T-helper 17 cell (primary cell): ENCODE data around the gene SUPT3H. TPM values are rescaled to one million over a fixed set of nuclear protein-coding genes. Genes with fewer than 3 reads are reported as not detected.
"Not testable (repeated sequence)": the region's sequence is repeated elsewhere in the genome, so short reads cannot be mapped to it uniquely, and the experiment has no call there.

ENCODE experiments used
- ATAC-seq: fragments of 150-1000 bp; cut with Tn5 transposase; 2 replicates; pipeline ENCODE4 v1.10.0; 2021; ENCODE audit warnings: mild to moderate bottlenecking, moderate library complexity
- DNase-seq, 3 donors: peaks; one replicate each; pipeline versions ENCODE4 v3.0.0 to v3.0.0-alpha.2; 2020 to 2021
- H3K9me3 ChIP-seq: one replicate; pipeline ENCODE4 v1.7.0; 2013; ENCODE audit warnings: low read length, mild to moderate bottlenecking; ENCODE audit not compliant: control insufficient read depth, poor library complexity, severe bottlenecking
- H3K27ac Mint-ChIP-seq: one replicate; pipeline ENCODE4 v1.8.0; 2022; ENCODE audit warnings: mild to moderate bottlenecking, moderate library complexity, mixed read lengths
- H3K27me3 Mint-ChIP-seq: one replicate; pipeline ENCODE4 v1.8.0; 2022; ENCODE audit warnings: mixed read lengths
- H3K36me3 Mint-ChIP-seq: one replicate; pipeline ENCODE4 v1.8.0; 2022; ENCODE audit warnings: low read depth, mixed read lengths
- H3K4me1 Mint-ChIP-seq: one replicate; pipeline ENCODE4 v1.8.0; 2022; ENCODE audit warnings: mild to moderate bottlenecking, mixed read lengths
- H3K4me3 Mint-ChIP-seq: one replicate; pipeline ENCODE4 v1.8.0; 2022; ENCODE audit warnings: mild to moderate bottlenecking, moderate library complexity, mixed read lengths
- total RNA-seq, 4 donors: library from RNA in 2 of 4; stranded (reverse) in 2 of 4; gene quantifications; one replicate each; pipeline ENCODE4 v1.2.3 and lab custom pipeline; 2022 to 2026

SUPT3H gene
- total RNA-seq, 2 donors from 2014 or later, result 10.8 to 17.6 TPM

GRCh38 chr6:45192556-45192955, 185.2 kb downstream of the SUPT3H start:
- Mint-ChIP-seq H3K4me3 (no peak overlapping the region), H3K36me3 (no peaks in the 10 kb centered on the region), H3K4me1 (peaks cover 4% of the 10 kb centered on the region), H3K27ac (no peak overlapping the region), H3K27me3 (no peaks in the 10 kb centered on the region)
- DNase-seq (no peak), ATAC-seq (no peak)
- peaks cover 3% of the 10 kb centered on the region for H3K9me3 ChIP-seq

GRCh38 chr6:45191414-45191813, 186.3 kb downstream of the SUPT3H start:
- H3K4me3 Mint-ChIP-seq, result no peak overlapping the region
- no peaks in the 10 kb centered on the region for H3K27me3 Mint-ChIP-seq
- H3K4me1 Mint-ChIP-seq, result peaks cover 4% of the 10 kb centered on the region
- peaks cover 3% of the 10 kb centered on the region for H3K9me3 ChIP-seq
- no peak for ATAC-seq
- no peaks in the 10 kb centered on the region for H3K36me3 Mint-ChIP-seq
- no peak overlapping the region for H3K27ac Mint-ChIP-seq
- DNase-seq, result no peak

DNA sequence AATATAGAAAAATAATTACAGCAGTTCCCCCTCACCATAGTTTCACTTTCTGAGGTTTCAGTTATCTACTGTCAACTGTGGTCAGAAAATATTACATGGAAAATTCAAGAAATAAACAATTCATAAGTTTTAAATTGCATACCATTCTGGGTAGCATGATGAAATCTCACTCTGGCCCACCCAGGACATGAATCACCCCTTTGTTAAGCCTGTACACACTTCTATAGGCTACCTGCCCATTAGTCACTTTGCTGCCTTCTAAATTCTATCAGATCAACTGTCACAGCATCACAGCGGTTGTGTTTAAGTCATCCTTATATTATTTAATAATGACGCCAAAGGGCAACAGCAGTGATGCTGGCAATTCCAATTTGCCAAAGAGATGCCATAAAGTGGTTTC, 189.9 kb downstream of the SUPT3H start:
- H3K36me3 Mint-ChIP-seq, result peaks cover 2% of the 10 kb centered on the region
- DNase-seq (no peak), ATAC-seq (no peak)
- H3K4me3 Mint-ChIP-seq, result no peak overlapping the region
- no peaks in the 10 kb centered on the region for H3K27me3 Mint-ChIP-seq
- peaks cover 3% of the 10 kb centered on the region for H3K9me3 ChIP-seq
- no peak overlapping the region for H3K27ac Mint-ChIP-seq
- peaks cover 16% of the 10 kb centered on the region for H3K4me1 Mint-ChIP-seq

DNA sequence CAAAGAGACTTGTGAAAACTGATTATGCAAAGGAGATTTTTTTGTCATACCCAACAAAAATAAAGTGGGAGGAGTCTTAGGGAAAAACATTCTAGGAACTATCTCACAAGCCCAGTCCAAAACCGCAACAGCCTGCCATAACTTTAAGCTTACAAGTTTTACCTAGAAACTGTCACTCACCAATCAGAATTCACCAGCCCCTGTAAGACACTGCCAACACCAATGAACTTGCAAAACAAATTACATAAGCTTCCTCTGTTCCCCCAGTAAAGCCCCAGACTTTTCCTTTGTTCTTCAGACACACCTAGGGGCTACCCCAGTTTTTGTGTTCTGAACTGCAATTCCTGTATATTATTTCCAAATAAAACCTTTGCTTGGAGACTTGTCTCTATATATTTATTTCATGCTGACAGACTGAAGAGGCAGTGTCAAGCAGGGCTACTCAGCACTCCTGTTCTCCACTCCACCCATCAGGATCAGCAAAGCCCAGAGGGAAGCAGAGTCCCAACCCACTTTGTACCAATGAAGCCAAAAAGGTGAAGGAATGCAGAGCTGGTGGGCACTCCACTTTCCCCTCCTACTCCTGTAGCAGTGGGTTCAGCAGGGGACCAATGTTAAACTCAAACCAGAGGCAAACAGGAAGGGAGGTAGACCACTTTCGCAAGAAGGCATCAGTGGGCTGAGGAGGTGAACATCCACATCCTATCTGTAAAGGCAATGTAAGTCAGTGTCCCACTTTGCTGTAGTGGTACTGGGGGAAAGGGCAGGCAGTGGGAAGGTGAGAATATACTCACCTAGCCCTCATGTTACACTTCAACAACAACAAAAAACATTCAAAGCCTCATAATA, 192.1 kb downstream of the SUPT3H start:
- Mint-ChIP-seq H3K4me3 (no peak overlapping the region), H3K27me3 (no peaks in the 10 kb centered on the region), H3K27ac (peak overlapping the region; percentile 80), H3K36me3 (peaks cover 2% of the 10 kb centered on the region), H3K4me1 (peaks cover 14% of the 10 kb centered on the region)
- H3K9me3 ChIP-seq, result peaks cover under 1% of the 10 kb centered on the region
- no peak for ATAC-seq
- no peak for DNase-seq

DNA sequence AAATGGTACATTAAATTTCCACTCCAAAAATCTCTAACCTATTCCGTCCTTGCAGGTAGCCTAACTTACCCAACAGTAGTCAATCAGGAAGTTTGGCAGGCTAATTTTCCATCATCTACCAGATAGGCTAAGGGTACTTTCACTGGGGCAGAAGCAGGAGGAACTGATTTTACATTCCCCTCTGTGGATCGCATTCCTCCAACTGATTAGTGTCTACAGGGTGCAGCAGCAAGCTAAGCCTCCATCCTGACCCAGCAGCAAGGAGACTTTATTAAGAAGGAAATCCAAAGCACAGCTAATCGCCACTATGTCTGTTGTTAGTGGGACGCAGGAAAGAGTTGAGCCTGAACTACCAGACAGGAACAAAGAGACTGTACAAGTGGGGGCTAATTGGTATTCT, 192.8 kb downstream of the SUPT3H start:
- H3K9me3 ChIP-seq, result no peaks in the 10 kb centered on the region
- DNase-seq (no peak), ATAC-seq (no peak)
- Mint-ChIP-seq H3K4me3 (no peak overlapping the region), H3K36me3 (peaks cover 2% of the 10 kb centered on the region), H3K4me1 (peaks cover 14% of the 10 kb centered on the region), H3K27ac (no peak overlapping the region), H3K27me3 (no peaks in the 10 kb centered on the region)

- Mint-ChIP-seq H3K27me3 (no peaks in the 10 kb centered on the region), H3K4me1 (peaks cover 14% of the 10 kb centered on the region), H3K27ac (no peak overlapping the region), H3K4me3 (no peak overlapping the region), H3K36me3 (peaks cover 2% of the 10 kb centered on the region)
- H3K9me3 ChIP-seq, result no peaks in the 10 kb centered on the region
- no peak for ATAC-seq
- DNase-seq, result no peak
Observed at GRCh38 chr6:45184040-45184439, 193.7 kb downstream of the SUPT3H start.

DNA sequence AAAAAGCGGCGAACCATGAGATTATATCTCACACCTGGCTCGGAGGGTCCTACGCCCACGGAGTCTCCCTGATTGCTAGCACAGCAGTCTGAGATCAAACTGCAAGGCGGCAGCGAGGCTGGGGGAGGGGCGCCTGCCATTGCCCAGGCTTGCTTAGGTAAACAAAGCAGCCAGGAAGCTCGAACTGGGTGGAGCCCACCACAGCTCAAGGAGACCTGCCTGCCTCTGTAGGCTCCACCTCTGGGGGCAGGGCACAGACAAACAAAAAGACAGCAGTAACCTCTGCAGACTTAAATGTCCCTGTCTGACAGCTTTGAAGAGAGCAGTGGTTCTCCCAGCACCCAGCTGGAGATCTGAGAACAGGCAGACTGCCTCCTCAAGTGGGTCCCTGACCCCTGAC, 201.4 kb downstream of the SUPT3H start:
- not testable (repeated sequence) for DNase-seq, ATAC-seq, H3K27ac Mint-ChIP-seq, H3K36me3 Mint-ChIP-seq, H3K9me3 ChIP-seq, H3K4me3 Mint-ChIP-seq, H3K27me3 Mint-ChIP-seq
- H3K4me1 Mint-ChIP-seq, result peaks cover 10% of the 10 kb centered on the region

DNA sequence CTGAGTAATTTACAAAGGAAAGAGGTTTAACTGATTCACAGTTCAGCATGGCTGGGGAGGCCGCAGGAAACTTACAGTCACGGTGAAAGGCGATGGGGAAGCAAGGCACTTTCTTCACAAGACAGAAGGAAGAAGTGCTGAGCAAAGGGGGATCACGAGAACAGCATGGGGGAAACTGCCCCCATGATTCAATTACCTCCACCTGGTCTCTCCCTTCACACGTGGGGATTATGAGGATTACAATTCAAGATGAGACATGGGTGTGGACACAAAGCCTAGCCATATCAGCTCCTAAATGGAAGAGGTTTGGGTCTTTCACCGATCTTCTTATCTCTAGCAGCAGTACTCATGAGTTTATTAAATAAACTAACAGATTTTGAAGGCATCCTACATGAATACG, 202.5 kb downstream of the SUPT3H start:
- no peaks in the 10 kb centered on the region for H3K9me3 ChIP-seq
- peak overlapping the region; percentile 6 for H3K27ac Mint-ChIP-seq
- no peak for DNase-seq
- peaks cover 10% of the 10 kb centered on the region for H3K4me1 Mint-ChIP-seq
- no peaks in the 10 kb centered on the region for H3K27me3 Mint-ChIP-seq
- ATAC-seq, result no peak
- H3K36me3 Mint-ChIP-seq, result no peaks in the 10 kb centered on the region
- H3K4me3 Mint-ChIP-seq, result peak overlapping the region; percentile 22

GRCh38 chr6:45174045-45174444, 203.7 kb downstream of the SUPT3H start:
- peaks cover 10% of the 10 kb centered on the region for H3K4me1 Mint-ChIP-seq
- H3K36me3 Mint-ChIP-seq, result no peaks in the 10 kb centered on the region
- peak overlapping the region; percentile 16 for H3K27ac Mint-ChIP-seq
- no peak overlapping the region for H3K4me3 Mint-ChIP-seq
- no peaks in the 10 kb centered on the region for H3K27me3 Mint-ChIP-seq
- no peak for DNase-seq
- peak; percentile 72 for ATAC-seq
- H3K9me3 ChIP-seq, result no peaks in the 10 kb centered on the region

GRCh38 chr6:45171380-45171779, 206.4 kb downstream of the SUPT3H start:
- no peak for DNase-seq
- no peaks in the 10 kb centered on the region for H3K36me3 Mint-ChIP-seq
- H3K27me3 Mint-ChIP-seq, result no peaks in the 10 kb centered on the region
- H3K4me1 Mint-ChIP-seq, result peaks cover 12% of the 10 kb centered on the region
- H3K9me3 ChIP-seq, result no peaks in the 10 kb centered on the region
- ATAC-seq, result no peak
- no peak overlapping the region for H3K27ac Mint-ChIP-seq
- no peak overlapping the region for H3K4me3 Mint-ChIP-seq

- H3K36me3 Mint-ChIP-seq, result peaks cover 2% of the 10 kb centered on the region
- H3K27me3 Mint-ChIP-seq, result no peaks in the 10 kb centered on the region
- no peak overlapping the region for H3K4me3 Mint-ChIP-seq
- no peak for ATAC-seq
- DNase-seq, result no peak
- no peaks in the 10 kb centered on the region for H3K9me3 ChIP-seq
- peaks cover 12% of the 10 kb centered on the region for H3K4me1 Mint-ChIP-seq
- H3K27ac Mint-ChIP-seq, result no peak overlapping the region
Observed at GRCh38 chr6:45170309-45170708, 207.4 kb downstream of the SUPT3H start.

GRCh38 chr6:45169815-45170214, 207.9 kb downstream of the SUPT3H start:
- no peak overlapping the region for H3K4me3 Mint-ChIP-seq
- no peak overlapping the region for H3K27ac Mint-ChIP-seq
- no peaks in the 10 kb centered on the region for H3K27me3 Mint-ChIP-seq
- H3K4me1 Mint-ChIP-seq, result peaks cover 12% of the 10 kb centered on the region
- no peaks in the 10 kb centered on the region for H3K9me3 ChIP-seq
- H3K36me3 Mint-ChIP-seq, result peaks cover 2% of the 10 kb centered on the region
- DNase-seq, result no peak
- ATAC-seq, result no peak

GRCh38 chr6:45163952-45164766, 213.6 kb downstream of the SUPT3H start:
- no peak overlapping the region for H3K4me3 Mint-ChIP-seq

More at GRCh38 chr6:45163952-45164766, 213.6 kb downstream of the SUPT3H start:
- no peak overlapping the region for H3K27ac Mint-ChIP-seq
- ATAC-seq (peak; percentile 50), DNase-seq (no peak)
- no peaks in the 10 kb centered on the region for H3K27me3 Mint-ChIP-seq
- peaks cover 2% of the 10 kb centered on the region for H3K36me3 Mint-ChIP-seq
- no peaks in the 10 kb centered on the region for H3K9me3 ChIP-seq
- peaks cover 2% of the 10 kb centered on the region for H3K4me1 Mint-ChIP-seq
